UCSD-AML1 (cell line): Measurements from ENCODE around the gene OR6C2.
"Not testable (repeated sequence)": the region's sequence is repeated elsewhere in the genome, so short reads cannot be mapped to it uniquely, and the experiment has no call there.

Experiments used
- DNase-seq: peaks from one replicate; lab custom pipeline; 2025; ENCODE audit not compliant: unreplicated experiment; lab: John Stamatoyannopoulos, UW

OR6C2 gene

GRCh38 chr12:55443776-55444175 is at the start of gene OR6C2:
Gene OR6C2, plus strand, starts transcription at chr12:55444076. Its CDS starts 8,138 bp downstream, at chr12:55452214.
- DNase-seq, result no peak

- no peak for DNase-seq
Observed at GRCh38 chr12:55396326-55396725, 47.5 kb upstream of the OR6C2 start.

- DNase-seq, result no peak
Observed at GRCh38 chr12:55400229-55400628, 43.6 kb upstream of the OR6C2 start, which contains the start of gene OR6C65. Gene OR6C65, plus strand, starts transcription at chr12:55400529. Its CDS starts 0 bp downstream, at chr12:55400529.

DNA sequence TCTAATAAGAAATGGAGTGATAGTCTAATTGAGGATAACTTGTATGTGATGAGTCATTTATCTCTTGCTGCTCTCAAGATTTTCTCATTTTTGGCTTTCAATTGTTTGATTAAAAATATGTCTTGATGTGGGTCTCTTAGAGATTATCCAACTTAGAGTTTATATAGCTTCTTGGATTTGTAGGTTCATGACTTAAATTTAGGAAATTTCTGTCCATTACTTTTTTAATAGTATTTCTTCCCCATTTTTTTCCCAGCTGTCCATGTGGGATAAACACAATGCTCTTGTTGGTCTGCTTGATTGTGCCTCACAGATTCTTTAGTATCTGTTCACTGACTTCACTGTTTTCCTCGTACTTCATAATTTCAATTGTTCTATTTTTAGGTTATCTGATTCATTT is 36.0 kb upstream of the OR6C2 start:
- DNase-seq, result no peak

DNA sequence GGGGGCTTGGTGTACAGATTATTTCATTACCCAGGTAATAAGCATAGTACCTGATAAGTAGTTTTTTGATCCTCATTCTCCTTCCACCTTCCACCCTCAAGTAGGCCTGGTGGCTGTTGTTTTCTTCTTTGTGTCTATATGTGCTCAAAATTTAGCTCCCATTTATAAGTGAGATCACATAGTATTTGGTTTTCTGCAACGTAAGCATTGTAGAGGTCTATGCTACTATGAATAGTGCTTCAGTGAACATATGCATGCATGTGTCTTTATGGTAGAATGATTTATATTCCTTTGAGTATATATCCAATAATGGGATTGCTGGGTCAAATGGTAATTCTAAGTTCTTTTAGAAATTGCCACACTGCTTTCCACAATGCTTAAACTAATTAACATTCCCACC is 34.7 kb upstream of the OR6C2 start:
- DNase-seq, result not testable (repeated sequence)

GRCh38 chr12:55412138-55412537 is 31.7 kb upstream of the OR6C2 start:
- not testable (repeated sequence) for DNase-seq

GRCh38 chr12:55413498-55414388 is 30.1 kb upstream of the OR6C2 start:
- not testable (repeated sequence) for DNase-seq

GRCh38 chr12:55414396-55414823 is 29.5 kb upstream of the OR6C2 start:
- not testable (repeated sequence) for DNase-seq

GRCh38 chr12:55414889-55415288 is 29.0 kb upstream of the OR6C2 start:
- DNase-seq, result not testable (repeated sequence)

DNA sequence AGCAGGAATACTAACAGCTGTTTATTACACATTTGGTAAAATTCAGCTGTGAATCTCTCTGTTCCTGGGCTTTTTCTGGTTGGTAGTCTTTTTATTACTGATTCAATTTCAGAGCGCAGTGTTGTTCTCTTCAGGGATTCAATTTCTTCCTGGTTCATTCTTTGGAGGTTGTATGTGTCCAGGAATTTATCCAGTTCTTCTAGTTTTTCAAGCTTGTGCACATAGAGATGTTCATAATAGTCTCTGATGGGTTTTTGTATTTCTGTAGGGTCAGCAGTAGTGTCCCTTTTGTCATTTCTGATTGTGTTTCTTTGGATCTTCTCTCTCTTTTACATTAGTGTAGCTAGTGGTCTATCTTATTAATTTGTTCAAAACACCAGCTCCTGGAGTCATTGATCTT is 26.9 kb upstream of the OR6C2 start:
- DNase-seq, result no peak

DNA sequence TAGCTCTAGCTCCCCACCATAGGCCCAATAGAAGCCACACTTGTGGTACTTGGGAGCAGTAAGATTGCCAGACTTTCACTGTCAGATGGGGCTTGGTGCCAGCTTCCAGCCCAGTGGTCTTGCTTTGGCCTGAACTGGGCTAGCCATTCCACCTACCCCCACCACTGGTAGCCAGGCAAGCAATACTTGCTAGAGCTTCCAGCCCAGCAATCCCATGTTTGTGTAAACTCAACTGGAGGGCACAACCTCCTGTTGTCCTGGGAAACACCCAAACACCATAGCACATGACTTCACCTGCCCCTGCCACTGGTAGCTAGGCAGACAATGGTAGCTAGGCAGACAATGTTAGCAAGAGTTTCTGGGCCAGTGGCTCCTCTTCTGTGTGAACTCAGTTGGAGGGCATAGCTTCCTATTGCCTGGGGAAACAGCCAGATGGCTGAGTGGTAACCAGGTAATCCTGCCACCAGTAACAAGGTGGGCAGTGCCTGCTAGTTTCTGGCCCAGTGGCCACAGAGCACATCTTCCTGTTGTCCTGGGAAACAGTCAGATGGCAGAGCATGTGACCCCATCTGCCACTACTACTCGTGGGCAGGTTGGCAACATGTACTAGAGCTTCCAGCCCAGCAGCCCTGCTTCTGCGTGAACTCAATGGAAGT is 23.4 kb upstream of the OR6C2 start:
- DNase-seq, result no peak

DNA sequence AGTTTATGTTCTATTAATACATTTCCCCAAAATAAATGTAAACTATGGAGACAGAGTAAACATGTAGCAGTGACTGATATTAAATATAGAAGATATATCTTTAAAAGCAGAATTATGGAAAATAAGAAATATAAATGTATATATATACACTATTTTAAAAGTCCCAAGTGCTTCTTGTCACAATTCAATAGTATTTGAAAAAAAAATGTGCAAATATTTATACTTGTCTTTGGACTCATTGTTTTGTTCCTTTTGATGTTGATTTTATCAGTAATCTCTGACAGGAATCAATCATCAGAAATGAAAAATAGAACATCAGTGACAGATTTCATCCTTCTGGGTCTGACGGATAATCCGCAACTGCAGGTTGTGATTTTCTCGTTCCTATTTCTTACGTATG is 17.9 kb upstream of the OR6C2 start, which contains the start of gene OR6C76:
OR6C76 (plus strand) TSS at position 301 of the 400 bp plus-strand sequence; CDS start at position 301, 0 bp downstream.
- DNase-seq, result no peak

- no peak for DNase-seq
Observed at GRCh38 chr12:55428331-55429243, 15.3 kb upstream of the OR6C2 start.

DNA sequence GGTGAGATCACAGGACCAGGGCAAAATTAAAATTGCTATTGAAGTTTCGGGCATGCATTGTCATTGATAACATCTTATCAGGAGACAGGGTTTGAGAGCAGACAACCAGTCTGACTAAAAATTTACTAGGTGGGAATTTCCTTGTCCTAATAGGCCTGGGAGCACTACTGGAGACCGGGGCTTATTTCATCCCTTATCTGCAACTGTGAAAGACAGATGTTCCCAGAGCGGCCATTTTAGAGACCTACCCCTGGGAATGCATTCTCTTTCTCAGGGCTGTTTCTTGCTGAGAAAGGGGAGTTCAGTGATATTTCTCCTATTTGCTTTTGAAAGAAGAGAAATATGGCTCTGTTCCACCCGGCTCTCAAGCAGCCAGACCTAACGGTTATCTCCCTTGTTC is 2.6 kb upstream of the OR6C2 start:
- not testable (repeated sequence) for DNase-seq

DNA sequence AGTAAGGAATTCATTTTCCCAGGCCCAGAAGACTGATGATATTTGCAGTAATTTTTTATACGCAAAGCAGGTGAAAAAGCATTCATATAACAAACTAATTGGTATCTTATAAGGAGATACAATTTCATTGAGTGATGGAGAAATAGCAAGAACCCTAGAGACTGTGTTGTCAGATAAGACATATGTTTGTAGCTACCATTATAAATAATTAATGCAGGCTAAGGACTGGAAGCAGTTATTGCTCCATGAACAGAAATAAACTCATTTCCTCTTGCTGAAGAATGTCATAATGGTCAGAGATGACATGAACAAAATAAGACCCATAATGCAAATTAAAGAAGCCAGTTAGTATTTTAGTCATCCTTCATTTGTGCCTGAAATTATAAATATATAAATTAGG is 1.5 kb downstream of the OR6C2 start:
- DNase-seq, result no peak

GRCh38 chr12:55446326-55446725 is 2.5 kb downstream of the OR6C2 start:
- DNase-seq, result no peak

DNA sequence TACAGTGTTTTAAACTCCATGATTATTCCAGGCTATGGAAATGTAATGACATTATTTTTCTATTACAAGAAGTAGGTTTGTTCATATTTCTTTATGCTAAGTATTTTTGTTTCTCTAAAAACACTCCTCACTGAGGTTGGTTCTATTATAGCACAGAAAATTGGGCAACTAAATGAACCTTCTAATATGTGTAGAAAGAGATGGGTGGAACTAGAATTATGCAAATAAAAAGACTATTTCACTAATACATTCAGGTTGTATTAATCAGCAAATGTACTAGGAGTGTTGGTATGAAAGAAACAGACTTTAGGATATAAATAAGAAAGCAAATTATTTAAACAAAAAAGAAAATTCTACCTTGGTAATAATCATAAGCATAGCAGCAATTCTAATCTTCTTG is 4.9 kb downstream of the OR6C2 start:
- DNase-seq, result no peak

GRCh38 chr12:55464926-55465325 is 21.1 kb downstream of the OR6C2 start:
- not testable (repeated sequence) for DNase-seq

DNA sequence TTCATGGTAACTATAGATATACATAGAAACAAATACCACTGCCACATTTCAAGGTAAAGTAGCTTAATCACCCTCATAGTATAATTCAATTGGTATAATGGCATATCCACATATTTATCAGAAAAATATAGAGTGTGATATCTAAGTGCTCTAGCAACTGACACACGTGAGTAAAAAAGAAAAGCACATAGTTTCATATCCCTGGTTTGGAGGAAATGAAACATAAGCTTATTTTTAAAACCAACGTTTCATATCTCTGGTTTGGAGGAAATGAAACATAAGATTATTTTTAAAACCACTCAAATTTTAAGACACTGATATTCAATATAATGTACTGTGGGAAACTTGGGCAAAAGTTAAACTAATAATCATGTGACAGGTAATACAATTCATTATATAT is 24.0 kb downstream of the OR6C2 start:
- no peak for DNase-seq

DNA sequence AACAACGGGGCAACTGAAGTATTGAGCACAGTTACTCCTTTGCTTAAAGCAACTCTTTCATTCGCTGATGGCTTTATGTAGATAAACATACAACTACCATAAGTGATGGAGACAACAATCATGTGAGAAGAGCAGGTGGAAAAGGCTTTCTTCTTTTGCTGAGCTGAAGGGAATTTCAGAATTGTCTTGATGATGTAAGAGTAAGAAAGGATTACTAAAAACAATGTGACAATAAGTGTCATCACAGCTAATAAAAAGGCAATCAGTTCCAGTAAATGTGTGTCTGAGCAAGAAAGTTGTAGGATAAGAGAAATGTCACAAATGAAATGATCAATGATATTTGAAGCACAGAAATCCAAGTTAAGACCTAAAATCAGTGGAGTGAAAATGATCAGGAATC is 25.4 kb downstream of the OR6C2 start:
- no peak for DNase-seq
